Muscle layer of duodenum (tissue), 2 donors: ENCODE measurements around the gene MAD1L1.
A peak's percentile ranks its signal among the peaks of the same experiment; 100 is the strongest.

Source experiments
- H3K27ac ChIP-seq: one replicate; pipeline ENCODE4 v1.7.0; 2013; ENCODE audit warnings: mild to moderate bottlenecking, low read length
- H3K27me3 ChIP-seq: one replicate; pipeline ENCODE4 v1.7.0; 2013; ENCODE audit warnings: low read depth, mild to moderate bottlenecking, control low read depth, low read length
- H3K36me3 ChIP-seq, 2 donors: one replicate each; pipeline ENCODE4 v1.7.0; 2013; ENCODE audit warnings: low read length in 2 of 2, control low read depth in 1 of 2, mild to moderate bottlenecking in 1 of 2; ENCODE audit not compliant: insufficient read depth in 2 of 2, control insufficient read depth in 1 of 2
- H3K4me1 ChIP-seq, 2 donors: one replicate each; pipeline ENCODE4 v1.7.0; 2013; ENCODE audit warnings: low read length in 2 of 2, mild to moderate bottlenecking in 2 of 2, control low read depth in 1 of 2, moderate library complexity in 1 of 2; ENCODE audit not compliant: insufficient read depth in 2 of 2, control insufficient read depth in 1 of 2
- H3K4me3 ChIP-seq, 2 donors: one replicate each; pipeline ENCODE4 v1.7.0; 2013; ENCODE audit warnings: low read length in 2 of 2, low read depth in 1 of 2, mild to moderate bottlenecking in 1 of 2
- H3K9me3 ChIP-seq, 2 donors: one replicate each; pipeline ENCODE4 v1.7.0; 2013; ENCODE audit warnings: low read length in 2 of 2, control low read depth in 1 of 2, mild to moderate bottlenecking in 1 of 2; ENCODE audit not compliant: control insufficient read depth in 1 of 2
- donor health status: healthy.

MAD1L1 gene

DNA sequence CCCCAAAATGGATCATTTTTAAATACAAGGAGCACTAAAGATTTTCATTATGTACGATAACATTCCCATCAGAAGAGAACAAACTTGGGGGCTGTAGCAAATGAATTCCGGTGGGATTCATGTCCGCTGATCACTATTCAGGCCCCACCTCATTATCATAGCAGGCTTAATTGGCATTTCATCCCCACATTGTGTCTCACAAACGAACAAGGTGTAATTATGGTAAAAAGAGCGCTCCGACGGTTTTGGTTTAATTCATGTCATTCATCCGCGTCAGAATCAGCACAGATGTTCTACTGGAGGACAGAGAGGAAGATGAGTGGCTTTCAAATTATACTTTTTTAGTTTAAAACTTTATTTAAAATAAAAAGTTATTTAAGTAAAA lies 124.7 kb downstream of the MAD1L1 start:
- H3K4me1 ChIP-seq = peaks cover 4 to 31% of the 10 kb centered on the region in 2 donors
- no peak overlapping the region for H3K27ac ChIP-seq
- no peaks in the 10 kb centered on the region for H3K36me3 ChIP-seq
- no peaks in the 10 kb centered on the region for H3K27me3 ChIP-seq
- H3K4me3 ChIP-seq = no peak overlapping the region
- H3K9me3 ChIP-seq = no peaks in the 10 kb centered on the region

DNA sequence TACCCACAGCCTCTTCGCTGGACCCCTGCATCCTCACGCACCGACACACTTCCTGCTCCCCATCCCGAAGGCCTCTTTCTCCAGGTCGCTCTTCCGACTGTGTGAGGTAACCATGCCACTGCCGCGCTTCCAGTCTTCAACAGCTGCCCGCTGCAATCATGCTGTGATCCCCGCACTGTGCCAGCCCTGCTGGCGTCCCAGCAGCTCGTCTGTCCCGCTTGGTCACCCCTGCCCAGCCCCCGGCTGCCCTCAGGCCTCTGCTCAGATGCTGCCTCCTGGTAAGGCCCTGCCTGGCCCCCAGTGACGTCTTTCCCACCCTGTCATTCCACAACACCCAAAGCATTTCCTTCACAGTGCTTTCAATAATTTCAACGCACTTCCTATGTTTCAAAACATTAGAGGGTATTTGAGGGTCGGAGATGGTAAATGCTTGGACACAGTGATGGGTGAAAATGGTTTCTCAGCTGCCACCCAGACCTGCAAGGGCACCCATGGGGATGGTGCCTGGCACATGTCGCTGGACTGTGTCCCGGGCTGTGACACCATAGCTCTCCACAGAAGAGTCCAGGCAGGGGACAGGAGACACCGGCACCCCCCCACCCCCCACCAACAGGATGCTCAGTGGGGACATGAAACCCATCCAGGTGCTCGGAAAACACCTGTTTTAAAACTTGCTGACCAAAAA lies 125.2 kb downstream of the MAD1L1 start:
- no peaks in the 10 kb centered on the region for H3K36me3 ChIP-seq
- H3K27ac ChIP-seq = no peak overlapping the region
- H3K9me3 ChIP-seq = no peaks in the 10 kb centered on the region
- peaks cover 4 to 33% of the 10 kb centered on the region in 2 donors for H3K4me1 ChIP-seq
- no peak overlapping the region for H3K4me3 ChIP-seq
- no peaks in the 10 kb centered on the region for H3K27me3 ChIP-seq

DNA sequence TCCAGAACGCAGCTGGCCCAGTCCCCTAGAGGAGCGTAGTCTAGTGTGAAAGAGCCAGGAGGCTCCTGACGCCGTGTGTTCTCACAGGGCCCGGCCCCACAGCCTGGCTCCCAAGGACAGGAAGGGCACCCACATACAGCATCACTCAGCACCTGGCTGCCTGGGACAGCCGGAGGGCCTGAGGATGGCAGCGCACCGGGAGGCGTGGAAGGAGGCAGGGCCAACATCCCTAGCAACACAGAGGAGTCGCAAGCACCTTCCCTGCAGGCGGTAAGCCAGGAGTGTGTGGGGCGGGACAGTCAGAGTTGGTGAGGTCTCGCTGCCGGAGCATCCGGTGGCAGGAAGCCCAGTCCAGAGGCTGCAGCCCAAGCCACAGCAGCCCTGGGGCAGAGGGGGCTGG lies 125.8 kb downstream of the MAD1L1 start:
- no peaks in the 10 kb centered on the region for H3K36me3 ChIP-seq
- H3K4me1 ChIP-seq = peaks cover 4 to 33% of the 10 kb centered on the region in 2 donors
- H3K9me3 ChIP-seq = no peaks in the 10 kb centered on the region
- no peak overlapping the region for H3K4me3 ChIP-seq
- no peak overlapping the region for H3K27ac ChIP-seq
- H3K27me3 ChIP-seq = no peaks in the 10 kb centered on the region

GRCh38 chr7:2106440-2106839 lies 126.3 kb downstream of the MAD1L1 start:
- Histone ChIP-seq H3K27me3 (no peaks in the 10 kb centered on the region), H3K36me3 (no peaks in the 10 kb centered on the region), H3K9me3 (no peaks in the 10 kb centered on the region), H3K4me3 (no peak overlapping the region), H3K4me1 (peaks cover 4 to 30% of the 10 kb centered on the region in 2 donors), H3K27ac (no peak overlapping the region)

DNA sequence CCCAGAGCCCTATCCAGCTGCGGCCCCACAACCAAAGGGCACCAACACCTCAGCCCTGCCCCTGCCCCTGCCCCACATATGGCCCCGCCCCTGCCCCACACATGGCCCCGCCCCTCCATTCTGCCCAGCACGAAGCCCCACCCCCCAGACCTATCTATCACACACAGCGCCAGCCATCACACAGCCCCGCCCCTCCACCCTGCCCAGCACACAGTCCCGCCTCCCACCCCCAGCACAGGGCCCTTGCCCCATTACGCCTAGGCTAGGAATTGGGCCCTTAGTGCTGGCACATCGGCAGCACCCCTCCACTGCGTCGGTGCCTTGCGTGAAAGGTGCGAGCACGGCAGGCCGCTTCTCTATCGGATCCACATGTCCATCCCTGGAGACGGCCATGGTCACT lies 126.8 kb downstream of the MAD1L1 start:
- H3K4me3 ChIP-seq = no peak overlapping the region
- H3K36me3 ChIP-seq = no peaks in the 10 kb centered on the region
- H3K27ac ChIP-seq = no peak overlapping the region
- H3K4me1 ChIP-seq = peaks cover 4 to 28% of the 10 kb centered on the region in 2 donors
- H3K9me3 ChIP-seq = no peaks in the 10 kb centered on the region
- no peaks in the 10 kb centered on the region for H3K27me3 ChIP-seq

GRCh38 chr7:2105280-2105679 lies 127.5 kb downstream of the MAD1L1 start:
- H3K4me3 ChIP-seq = no peak overlapping the region
- H3K36me3 ChIP-seq = no peaks in the 10 kb centered on the region
- no peak overlapping the region for H3K27ac ChIP-seq
- H3K4me1 ChIP-seq = peaks cover 4 to 22% of the 10 kb centered on the region in 2 donors
- no peaks in the 10 kb centered on the region for H3K27me3 ChIP-seq
- no peaks in the 10 kb centered on the region for H3K9me3 ChIP-seq

- Histone ChIP-seq H3K4me3 (no peak overlapping the region), H3K36me3 (no peaks in the 10 kb centered on the region), H3K27me3 (no peaks in the 10 kb centered on the region), H3K27ac (no peak overlapping the region), H3K4me1 (peaks cover 4 to 22% of the 10 kb centered on the region in 2 donors), H3K9me3 (no peaks in the 10 kb centered on the region)
Observed at GRCh38 chr7:2104716-2105115, 128.0 kb downstream of the MAD1L1 start.

DNA sequence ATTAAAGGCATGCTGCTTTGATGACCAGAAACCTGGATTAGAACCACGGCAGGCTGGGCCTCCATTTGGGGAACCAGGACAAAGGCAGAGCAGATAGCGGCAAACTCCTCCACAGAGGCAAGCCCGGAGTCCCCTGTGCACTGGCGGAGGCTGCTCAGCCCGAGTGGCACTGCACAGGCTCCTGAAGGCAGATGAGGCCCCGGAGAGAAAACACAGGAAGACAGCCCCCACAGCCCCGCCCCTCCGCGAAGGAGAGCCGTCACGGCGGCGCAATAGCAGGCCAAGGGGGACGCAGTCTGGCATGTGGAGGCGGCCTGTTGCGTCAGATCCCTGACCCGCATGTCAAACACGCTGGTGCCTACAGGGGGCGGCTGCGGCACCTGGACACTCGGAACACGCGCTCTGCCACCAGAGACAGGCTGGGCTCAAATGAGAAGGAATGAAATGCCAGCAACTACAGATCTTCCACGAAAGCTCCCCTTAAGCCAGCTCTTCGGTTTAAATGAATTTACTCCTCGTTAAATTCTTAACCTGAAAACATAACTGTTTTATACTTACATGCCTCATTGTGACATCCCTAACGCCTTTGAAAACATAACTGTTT lies 128.5 kb downstream of the MAD1L1 start:
- no peaks in the 10 kb centered on the region for H3K27me3 ChIP-seq
- no peaks in the 10 kb centered on the region for H3K9me3 ChIP-seq
- no peak overlapping the region for H3K27ac ChIP-seq
- peaks cover 4 to 22% of the 10 kb centered on the region in 2 donors for H3K4me1 ChIP-seq
- H3K4me3 ChIP-seq = peak overlapping the region in 1 of 2 donors; percentile 16
- no peaks in the 10 kb centered on the region for H3K36me3 ChIP-seq

DNA sequence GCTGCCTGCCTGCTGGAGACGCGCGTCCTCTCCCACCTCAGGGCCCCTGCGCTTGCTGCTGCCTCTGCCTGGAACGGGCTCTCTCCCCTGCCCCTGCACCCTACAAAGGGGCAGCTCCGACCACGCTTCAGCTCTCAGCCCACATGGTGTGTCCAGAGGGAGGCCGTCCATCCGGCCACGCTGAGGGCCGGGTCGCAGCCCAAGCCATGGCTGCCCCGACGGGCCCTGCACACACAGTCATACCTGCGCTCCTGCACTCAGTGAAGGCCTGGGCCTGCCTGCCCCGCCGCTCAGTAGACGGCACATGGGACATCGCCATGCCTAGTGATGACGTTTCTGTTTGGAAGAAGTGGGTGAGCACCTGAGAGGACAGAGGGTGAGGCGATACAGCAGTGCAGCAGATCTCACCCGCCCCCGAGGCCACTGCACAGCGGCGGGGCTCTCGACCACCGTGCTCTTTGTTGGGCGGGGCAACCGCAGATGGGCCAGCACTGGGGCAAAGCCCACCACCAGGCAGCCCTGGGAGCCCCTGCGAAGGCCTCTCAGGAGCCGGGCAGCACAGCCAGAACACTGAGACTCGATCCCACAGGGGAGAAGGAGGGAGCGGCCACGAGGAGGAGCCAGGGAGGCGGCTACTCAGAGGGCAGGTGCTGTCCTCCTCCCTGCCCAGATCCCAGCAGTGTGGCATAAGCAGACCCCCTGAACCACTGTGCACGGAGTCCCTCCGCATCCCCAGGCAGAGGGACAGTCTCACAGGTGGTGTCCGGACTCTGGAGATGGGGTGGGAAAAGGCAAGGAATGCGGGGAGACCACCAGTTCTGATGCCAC lies 129.5 kb downstream of the MAD1L1 start:
- Histone ChIP-seq H3K27me3 (no peaks in the 10 kb centered on the region), H3K4me1 (peaks cover 4 to 22% of the 10 kb centered on the region in 2 donors), H3K4me3 (peak overlapping the region in 1 of 2 donors; percentile 16), H3K27ac (no peak overlapping the region), H3K9me3 (no peaks in the 10 kb centered on the region), H3K36me3 (no peaks in the 10 kb centered on the region)

- no peaks in the 10 kb centered on the region for H3K9me3 ChIP-seq
- peaks cover 4 to 22% of the 10 kb centered on the region in 2 donors for H3K4me1 ChIP-seq
- H3K27me3 ChIP-seq = no peaks in the 10 kb centered on the region
- no peak overlapping the region for H3K4me3 ChIP-seq
- no peak overlapping the region for H3K27ac ChIP-seq
- H3K36me3 ChIP-seq = no peaks in the 10 kb centered on the region
Observed at GRCh38 chr7:2102375-2102723, 130.4 kb downstream of the MAD1L1 start.

GRCh38 chr7:2101630-2102374 lies 130.9 kb downstream of the MAD1L1 start:
- Histone ChIP-seq H3K4me3 (no peak overlapping the region), H3K4me1 (peaks cover 4 to 22% of the 10 kb centered on the region in 2 donors), H3K9me3 (no peaks in the 10 kb centered on the region), H3K27ac (no peak overlapping the region), H3K36me3 (no peaks in the 10 kb centered on the region), H3K27me3 (no peaks in the 10 kb centered on the region)
